ENCODE data around the gene FAM53B.
A peak's percentile ranks its signal among the peaks of the same experiment; 100 is the strongest.

Gene FAM53B

GRCh38 chr10:124646483-124647352 lies 97.5 kb downstream of the FAM53B start:
- DNase-seq (ENCODE audit: extremely low read depth, low read depth), result peak; percentile 54
- no peak for TF ChIP-seq CTCF (IDR thresholded peaks at IDR 0.05; ENCODE audit: low read depth, low read length)

- TF ChIP-seq CTCF (IDR thresholded peaks at IDR 0.05; ENCODE audit: low read depth, low read length), result no peak
- no peak for DNase-seq (ENCODE audit: extremely low read depth, low read depth)
Observed at GRCh38 chr10:124645467-124646095, 98.6 kb downstream of the FAM53B start.

- no peak for TF ChIP-seq CTCF (IDR thresholded peaks at IDR 0.05; ENCODE audit: low read depth, low read length)
- DNase-seq (ENCODE audit: extremely low read depth, low read depth), result no peak
Observed at GRCh38 chr10:124644771-124645415, 99.3 kb downstream of the FAM53B start.

GRCh38 chr10:124644236-124644635 lies 99.9 kb downstream of the FAM53B start:
- no peak for DNase-seq (ENCODE audit: extremely low read depth, low read depth)
- no peak for TF ChIP-seq CTCF (IDR thresholded peaks at IDR 0.05; ENCODE audit: low read depth, low read length)

GRCh38 chr10:124643330-124644009 lies 100.7 kb downstream of the FAM53B start:
- DNase-seq (ENCODE audit: extremely low read depth, low read depth), result no peak

GRCh38 chr10:124642088-124642710 lies 102.0 kb downstream of the FAM53B start:
- TF ChIP-seq CTCF (IDR thresholded peaks at IDR 0.05; ENCODE audit: low read depth, low read length), result no peak
- DNase-seq (ENCODE audit: extremely low read depth, low read depth), result no peak

More at GRCh38 chr10:124643330-124644009, 100.7 kb downstream of the FAM53B start:
- no peak for TF ChIP-seq CTCF (IDR thresholded peaks at IDR 0.05; ENCODE audit: low read depth, low read length)

Data from AG09319 (cell line).